Suprapubic skin (tissue), 4 donors: ENCODE data around the gene HMGN4.

Experiments used
- EP300 ChIP-seq: sonication (generic); formaldehyde crosslinking; IDR thresholded peaks from one replicate; pipeline ENCODE4 v1.6.1; 2017; ENCODE audit warnings: antibody characterized with exemption
- POLR2A ChIP-seq, 2 donors: fragments of 450-650 bp; IDR thresholded peaks; one replicate each; pipeline ENCODE4 v1.6.1; 2017; ENCODE audit warnings: antibody characterized with exemption in 2 of 2, mild to moderate bottlenecking in 2 of 2, moderate library complexity in 2 of 2
- POLR2AphosphoS5 ChIP-seq, 3 donors: sonication (generic); formaldehyde crosslinking; IDR thresholded peaks; one replicate each; pipeline ENCODE4 v1.6.1; 2017; ENCODE audit warnings: antibody characterized with exemption in 3 of 3
- TF ChIP-seq, protein P1 (sequence below), 2 donors: fragments of 200-600 bp in 1 of 2; fragments of 450-650 bp in 1 of 2; sonication (generic) in 1 of 2; IDR thresholded peaks; one replicate each; pipeline ENCODE4 v1.5.1; 2016 to 2019; ENCODE audit warnings: antibody characterized with exemption in 2 of 2, mild to moderate bottlenecking in 1 of 2, moderate library complexity in 1 of 2

DNA sequence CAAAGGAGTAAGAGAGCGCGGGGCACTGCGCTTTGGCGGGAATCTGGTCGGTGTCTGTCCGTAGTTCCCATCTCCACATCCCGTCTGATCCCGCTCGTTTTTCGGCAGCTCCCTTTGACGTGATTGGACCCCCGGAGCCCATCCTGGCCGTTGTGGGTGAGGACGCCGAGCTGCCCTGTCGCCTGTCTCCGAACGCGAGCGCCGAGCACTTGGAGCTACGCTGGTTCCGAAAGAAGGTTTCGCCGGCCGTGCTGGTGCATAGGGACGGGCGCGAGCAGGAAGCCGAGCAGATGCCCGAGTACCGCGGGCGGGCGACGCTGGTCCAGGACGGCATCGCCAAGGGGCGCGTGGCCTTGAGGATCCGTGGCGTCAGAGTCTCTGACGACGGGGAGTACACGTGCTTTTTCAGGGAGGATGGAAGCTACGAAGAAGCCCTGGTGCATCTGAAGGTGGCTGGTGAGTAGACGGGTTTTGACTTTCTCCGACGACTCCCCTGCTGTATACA, 36.6 kb upstream of the HMGN4 start:
- no peak for TF ChIP-seq POLR2AphosphoS5 (IDR thresholded peaks at IDR 0.05)
- TF ChIP-seq, protein P1, sequence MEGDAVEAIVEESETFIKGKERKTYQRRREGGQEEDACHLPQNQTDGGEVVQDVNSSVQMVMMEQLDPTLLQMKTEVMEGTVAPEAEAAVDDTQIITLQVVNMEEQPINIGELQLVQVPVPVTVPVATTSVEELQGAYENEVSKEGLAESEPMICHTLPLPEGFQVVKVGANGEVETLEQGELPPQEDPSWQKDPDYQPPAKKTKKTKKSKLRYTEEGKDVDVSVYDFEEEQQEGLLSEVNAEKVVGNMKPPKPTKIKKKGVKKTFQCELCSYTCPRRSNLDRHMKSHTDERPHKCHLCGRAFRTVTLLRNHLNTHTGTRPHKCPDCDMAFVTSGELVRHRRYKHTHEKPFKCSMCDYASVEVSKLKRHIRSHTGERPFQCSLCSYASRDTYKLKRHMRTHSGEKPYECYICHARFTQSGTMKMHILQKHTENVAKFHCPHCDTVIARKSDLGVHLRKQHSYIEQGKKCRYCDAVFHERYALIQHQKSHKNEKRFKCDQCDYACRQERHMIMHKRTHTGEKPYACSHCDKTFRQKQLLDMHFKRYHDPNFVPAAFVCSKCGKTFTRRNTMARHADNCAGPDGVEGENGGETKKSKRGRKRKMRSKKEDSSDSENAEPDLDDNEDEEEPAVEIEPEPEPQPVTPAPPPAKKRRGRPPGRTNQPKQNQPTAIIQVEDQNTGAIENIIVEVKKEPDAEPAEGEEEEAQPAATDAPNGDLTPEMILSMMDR (IDR thresholded peaks at IDR 0.05): no peak
- no peak for TF ChIP-seq POLR2A (IDR thresholded peaks at IDR 0.05)
- TF ChIP-seq EP300: no peak
